PC-9 (cell line): ENCODE data around the gene BACH1.

Experiments
- CTCF ChIP-seq: fragments of 200-600 bp; sonication (generic); conservative IDR thresholded peaks from 2 replicates; pipeline ENCODE4 v1.6.1; 2017; ENCODE audit warnings: mixed run types, antibody characterized with exemption, mild to moderate bottlenecking, moderate library complexity
- EZH2 ChIP-seq: fragments of 200-600 bp; sonication (generic); IDR thresholded peaks from 2 replicates; pipeline ENCODE4 v1.8.0; 2017; ENCODE audit warnings: antibody characterized with exemption, low read depth

GRCh38 chr21:29298348-29299045, at the start of gene BACH1:
- TF ChIP-seq CTCF: 0 out of 2 replicates have a peak, but pooled peaks have one; percentile 40
- TF ChIP-seq EZH2: no peak
